Hepatocyte (in vitro differentiated cells): ENCODE data around the gene PRPF6. TPM values are rescaled to one million over a fixed set of nuclear protein-coding genes. Genes with fewer than 3 reads are reported as not detected.

Experiments used
- DNase-seq: peaks from one replicate; pipeline ENCODE4 v3.0.0-alpha.2; 2016; ENCODE audit warnings: low spot score
- H2AFZ ChIP-seq: fragments of 200-600 bp; sonication (generic); 2 replicates; pipeline ENCODE4 v1.6.0; 2016; ENCODE audit warnings: antibody characterized with exemption, mild to moderate bottlenecking
- H3K27ac ChIP-seq: fragments of 200-600 bp; sonication (generic); 2 replicates; pipeline ENCODE4 v1.5.1; 2016; ENCODE audit warnings: mild to moderate bottlenecking
- H3K27me3 ChIP-seq: fragments of 200-600 bp; sonication (generic); 2 replicates; pipeline ENCODE4 v1.6.1; 2016
- H3K36me3 ChIP-seq: fragments of 200-600 bp; sonication (generic); replicated peaks from 2 replicates; pipeline ENCODE4 v1.5.1; 2016; ENCODE audit warnings: low read depth; ENCODE audit not compliant: insufficient read depth
- H3K4me1 ChIP-seq: fragments of 200-600 bp; sonication (generic); 2 replicates; pipeline ENCODE4 v1.5.1; 2016; ENCODE audit warnings: mild to moderate bottlenecking, moderate library complexity; ENCODE audit not compliant: insufficient read depth
- H3K4me2 ChIP-seq: fragments of 200-600 bp; sonication (generic); 2 replicates; pipeline ENCODE4 v1.6.0; 2016
- H3K4me3 ChIP-seq: fragments of 200-600 bp; sonication (generic); 2 replicates; pipeline ENCODE4 v1.5.1; 2016; ENCODE audit warnings: mild to moderate bottlenecking
- H3K79me2 ChIP-seq: fragments of 200-600 bp; sonication (generic); 2 replicates; pipeline ENCODE4 v1.6.0; 2017; ENCODE audit warnings: mild to moderate bottlenecking
- H3K9me2 ChIP-seq: fragments of 200-600 bp; sonication (generic); replicated peaks from 2 replicates; pipeline ENCODE4 v1.6.0; 2017; ENCODE audit warnings: mild to moderate bottlenecking; ENCODE audit not compliant: insufficient read depth
- H3K9me3 ChIP-seq: fragments of 200-600 bp; sonication (generic); 2 replicates; pipeline ENCODE4 v1.5.1; 2016; ENCODE audit warnings: low read depth, mild to moderate bottlenecking
- H4K20me1 ChIP-seq: fragments of 200-600 bp; sonication (generic); 2 replicates; pipeline ENCODE4 v1.6.0; 2016; ENCODE audit warnings: mild to moderate bottlenecking; ENCODE audit not compliant: insufficient read depth, poor library complexity, severe bottlenecking
- EZH2 ChIP-seq: fragments of 200-600 bp; sonication (generic); IDR thresholded peaks from 2 replicates; pipeline ENCODE4 v1.6.1; 2016; ENCODE audit warnings: antibody characterized with exemption, mild to moderate bottlenecking, borderline replicate concordance
- EZH2phosphoT487 ChIP-seq: fragments of 200-600 bp; sonication (generic); IDR thresholded peaks from one replicate; pipeline ENCODE4 v1.6.1; 2018; ENCODE audit warnings: antibody characterized with exemption, mild to moderate bottlenecking, low read depth, moderate library complexity; ENCODE audit not compliant: unreplicated experiment, severe bottlenecking
- WGBS: methylation state at CpG from one replicate; pipeline ENCODE4 v1.1.6; 2016; ENCODE audit warnings: low lambda C conversion rate; ENCODE audit errors: missing lambda C conversion rate; 5-methylcytosine and 5-hydroxymethylcytosine counted together
- polyA plus RNA-seq: library from polyadenylated mRNA; unstranded; fragments of >200 nt; fragmentation: Nextera tagmentation; extraction: Ambion mirVana; gene quantifications from 2 replicates; pipeline ENCODE4 v1.2.1, GENCODE V29; 2016
- total RNA-seq: library from RNA; depleted of rRNA; stranded (reverse); fragments of >200 nt; gene quantifications from 2 replicates; pipeline ENCODE4 v1.2.3, GENCODE V29; 2014
- TF ChIP-seq, protein P1 (sequence below): fragments of 200-600 bp; sonication (generic); IDR thresholded peaks from 2 replicates; pipeline ENCODE4 v1.5.1; 2016; ENCODE audit warnings: antibody characterized with exemption, mild to moderate bottlenecking; ENCODE audit not compliant: poor library complexity

Gene PRPF6
- total and polyA plus RNA-seq, 2 experiments from 2014 or later: 37.3 to 41.3 TPM

DNA sequence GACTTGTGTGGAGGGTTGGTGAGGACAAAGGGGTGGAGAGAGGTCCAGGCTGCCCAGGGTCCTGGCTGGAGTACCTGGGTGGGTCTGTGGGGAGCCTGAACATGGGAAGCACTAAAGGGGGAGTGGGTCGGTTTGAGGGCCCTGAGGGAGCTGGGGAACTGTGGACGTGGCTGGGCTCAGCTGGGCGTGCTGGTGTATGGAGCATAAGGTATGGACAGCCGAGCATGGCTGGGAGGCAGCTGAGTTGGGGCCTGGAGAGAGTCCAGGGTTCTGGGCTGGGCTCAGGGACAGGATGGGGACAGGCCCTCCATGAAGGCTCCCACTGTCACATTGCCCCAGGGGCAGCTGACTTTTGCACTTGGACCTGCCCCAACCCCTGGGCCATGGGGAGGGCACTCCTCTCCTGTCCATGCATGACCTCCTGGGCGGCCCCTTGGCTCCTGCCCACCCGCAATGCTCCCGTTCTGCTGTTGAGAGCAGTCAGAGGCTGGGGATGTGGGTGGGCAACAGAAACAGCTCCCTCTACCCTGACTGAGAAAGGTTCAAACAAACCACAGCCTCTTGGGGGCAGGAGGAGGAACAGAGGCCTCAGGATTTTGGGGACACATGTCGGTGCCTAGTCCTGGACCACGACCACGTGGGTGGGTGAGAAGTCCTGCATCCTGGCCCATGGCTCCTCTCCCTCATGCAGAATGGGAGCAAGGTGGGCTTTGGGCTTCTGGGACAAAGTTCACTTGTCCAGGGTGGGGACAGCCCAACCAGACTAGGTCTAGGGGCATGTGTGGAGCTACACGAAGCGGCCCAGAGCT, 59.5 kb downstream of the PRPF6 start:
- Histone ChIP-seq H3K79me2 (no peaks in the 10 kb centered on the region), H3K27me3 (peaks cover 56% of the 10 kb centered on the region), H3K4me1 (peaks cover 31% of the 10 kb centered on the region), H2AFZ (no peak overlapping the region), H3K4me3 (no peak overlapping the region), H3K36me3 (no peaks in the 10 kb centered on the region), H4K20me1 (no peaks in the 10 kb centered on the region), H3K9me3 (no peaks in the 10 kb centered on the region), H3K27ac (no peak overlapping the region), H3K4me2 (no peak overlapping the region), H3K9me2 (no peaks in the 10 kb centered on the region)
- DNase-seq: no peak
- WGBS: 85% methylated on average over 12 of the region's 12 CpGs
- TF ChIP-seq, protein P1, sequence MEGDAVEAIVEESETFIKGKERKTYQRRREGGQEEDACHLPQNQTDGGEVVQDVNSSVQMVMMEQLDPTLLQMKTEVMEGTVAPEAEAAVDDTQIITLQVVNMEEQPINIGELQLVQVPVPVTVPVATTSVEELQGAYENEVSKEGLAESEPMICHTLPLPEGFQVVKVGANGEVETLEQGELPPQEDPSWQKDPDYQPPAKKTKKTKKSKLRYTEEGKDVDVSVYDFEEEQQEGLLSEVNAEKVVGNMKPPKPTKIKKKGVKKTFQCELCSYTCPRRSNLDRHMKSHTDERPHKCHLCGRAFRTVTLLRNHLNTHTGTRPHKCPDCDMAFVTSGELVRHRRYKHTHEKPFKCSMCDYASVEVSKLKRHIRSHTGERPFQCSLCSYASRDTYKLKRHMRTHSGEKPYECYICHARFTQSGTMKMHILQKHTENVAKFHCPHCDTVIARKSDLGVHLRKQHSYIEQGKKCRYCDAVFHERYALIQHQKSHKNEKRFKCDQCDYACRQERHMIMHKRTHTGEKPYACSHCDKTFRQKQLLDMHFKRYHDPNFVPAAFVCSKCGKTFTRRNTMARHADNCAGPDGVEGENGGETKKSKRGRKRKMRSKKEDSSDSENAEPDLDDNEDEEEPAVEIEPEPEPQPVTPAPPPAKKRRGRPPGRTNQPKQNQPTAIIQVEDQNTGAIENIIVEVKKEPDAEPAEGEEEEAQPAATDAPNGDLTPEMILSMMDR: no peak
- TF ChIP-seq EZH2 (no peak), EZH2phosphoT487 (no peak)

DNA sequence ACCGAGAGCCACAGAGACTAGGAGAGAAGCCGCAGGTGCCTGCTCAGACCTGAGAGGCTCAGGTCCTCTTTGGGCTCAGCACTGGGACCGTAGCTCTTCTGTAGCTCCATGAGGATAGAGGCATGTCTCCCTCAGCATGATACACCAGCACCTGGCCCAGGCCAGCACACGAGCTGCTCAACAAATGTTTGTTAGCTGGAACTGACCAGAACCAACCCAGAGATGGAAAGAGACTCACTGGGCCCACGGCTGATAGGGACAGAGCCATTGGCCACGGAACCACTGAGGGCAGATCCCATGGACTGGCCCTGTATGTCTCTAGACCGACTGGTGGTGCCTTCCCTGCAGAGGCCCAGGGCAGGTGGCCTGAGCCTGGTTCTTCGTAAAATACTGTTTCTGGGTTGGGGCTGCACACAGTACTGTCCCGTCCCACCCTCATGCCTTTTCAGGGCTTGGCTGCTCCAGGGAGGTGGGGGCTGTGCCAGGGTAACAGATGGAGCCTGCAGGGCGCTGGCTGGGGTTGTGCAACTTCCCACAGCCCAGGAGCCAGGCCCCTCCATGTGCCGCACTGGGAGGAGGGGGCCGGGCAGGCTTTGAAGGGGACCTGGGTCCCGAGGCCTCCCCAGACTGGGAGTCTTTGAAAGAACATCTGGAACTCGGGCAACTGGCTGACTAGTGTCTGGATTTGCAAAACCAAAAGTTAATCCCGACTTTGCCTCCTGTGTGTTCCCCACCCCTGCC, 60.3 kb downstream of the PRPF6 start:
- Histone ChIP-seq H3K4me3 (no peak overlapping the region), H3K9me2 (no peaks in the 10 kb centered on the region), H4K20me1 (no peaks in the 10 kb centered on the region), H3K4me2 (peak overlapping the region; percentile 96), H3K9me3 (no peaks in the 10 kb centered on the region), H3K36me3 (no peaks in the 10 kb centered on the region), H3K27ac (no peak overlapping the region), H3K79me2 (no peaks in the 10 kb centered on the region), H3K4me1 (peaks cover 31% of the 10 kb centered on the region), H3K27me3 (peaks cover 55% of the 10 kb centered on the region), H2AFZ (no peak overlapping the region)
- no peak for DNase-seq
- 73% methylated on average over 15 of the region's 15 CpGs for WGBS
- no peak for TF ChIP-seq EZH2phosphoT487
- no peak for TF ChIP-seq EZH2
- TF ChIP-seq, protein P1: no peak

DNA sequence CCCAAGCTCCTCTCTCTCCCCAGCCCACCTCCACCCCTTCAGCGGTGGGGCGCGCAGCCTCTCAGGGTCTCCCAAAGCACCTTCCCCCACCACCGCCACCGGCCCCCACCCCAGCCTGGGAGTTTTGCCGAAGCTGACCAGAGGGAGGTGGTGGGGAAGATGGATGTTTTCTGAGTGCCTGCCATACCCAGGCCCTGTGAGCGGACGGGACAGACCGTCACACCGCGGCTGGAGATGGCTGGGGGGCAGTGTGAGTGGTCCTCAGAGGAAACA, 60.8 kb downstream of the PRPF6 start:
- H3K9me3 ChIP-seq: no peaks in the 10 kb centered on the region
- H3K4me3 ChIP-seq: no peak overlapping the region
- peak overlapping the region; percentile 89 for H2AFZ ChIP-seq
- peak overlapping the region; percentile 96 for H3K4me2 ChIP-seq
- no peak for DNase-seq
- H3K79me2 ChIP-seq: no peaks in the 10 kb centered on the region
- no peaks in the 10 kb centered on the region for H3K9me2 ChIP-seq
- 50% methylated on average over 10 of the region's 11 CpGs for WGBS
- no peaks in the 10 kb centered on the region for H3K36me3 ChIP-seq
- H3K27ac ChIP-seq: no peak overlapping the region
- H3K27me3 ChIP-seq: peaks cover 53% of the 10 kb centered on the region
- peaks cover 31% of the 10 kb centered on the region for H3K4me1 ChIP-seq
- TF ChIP-seq EZH2phosphoT487 (no peak), EZH2 (no peak)
- TF ChIP-seq, protein P1: no peak
- H4K20me1 ChIP-seq: no peaks in the 10 kb centered on the region
